Gastroesophageal sphincter (tissue), 4 donors: ENCODE measurements around the gene LRRC15. TPM values are rescaled to one million over a fixed set of nuclear protein-coding genes. Genes with fewer than 3 reads are reported as not detected.

Experiments used
- ATAC-seq: fragments of 150-250 bp; one replicate; pipeline ENCODE4 v1.9.1; 2016; ENCODE audit warnings: mild to moderate bottlenecking, moderate library complexity
- H3K27ac ChIP-seq, 4 donors: fragments of 200-600 bp; sonication (generic) in 3 of 4; 1 replicate in 3 of 4; 2 replicates in 1 of 4; pipeline ENCODE4 v1.5.1; 2016 to 2019
- H3K27me3 ChIP-seq: fragments of 200-600 bp; sonication (generic); one replicate; pipeline ENCODE4 v1.5.1; 2019
- H3K36me3 ChIP-seq, 2 donors: fragments of 200-600 bp; sonication (generic); one replicate each; pipeline ENCODE4 v1.5.1; 2019; ENCODE audit warnings: control low read depth in 1 of 2
- H3K4me1 ChIP-seq, 3 donors: fragments of 200-600 bp; sonication (generic); 1 replicate in 2 of 3; 2 replicates in 1 of 3; pipeline ENCODE4 v1.5.1; 2016 to 2019; ENCODE audit warnings: control low read depth in 2 of 3
- H3K4me3 ChIP-seq, 2 donors: fragments of 200-600 bp; sonication (generic); one replicate each; pipeline ENCODE4 v1.5.1; 2019; ENCODE audit warnings: mild to moderate bottlenecking in 1 of 2, moderate library complexity in 1 of 2
- H3K9me3 ChIP-seq, 3 donors: fragments of 200-600 bp; sonication (generic); one replicate each; pipeline ENCODE4 v1.5.1; 2017 to 2019; ENCODE audit warnings: control low read depth in 2 of 3
- CTCF ChIP-seq, 4 experiments: fragments of 200-600 bp in 2 of 4; fragments of 450-650 bp in 2 of 4; sonication (generic) in 1 of 4; IDR thresholded peaks; one replicate each; pipeline ENCODE4 v1.5.1; 2017 to 2019; ENCODE audit warnings: antibody characterized with exemption in 4 of 4, mild to moderate bottlenecking in 2 of 4, moderate library complexity in 2 of 4
- EP300 ChIP-seq: sonication (generic); formaldehyde crosslinking; IDR thresholded peaks from one replicate; pipeline ENCODE4 v1.6.1; 2017; ENCODE audit warnings: antibody characterized with exemption, mild to moderate bottlenecking
- POLR2A ChIP-seq, 2 donors: fragments of 450-650 bp; IDR thresholded peaks; one replicate each; pipeline ENCODE4 v1.6.1; 2017; ENCODE audit warnings: antibody characterized with exemption in 2 of 2, mild to moderate bottlenecking in 2 of 2, moderate library complexity in 1 of 2
- POLR2AphosphoS5 ChIP-seq: sonication (generic); formaldehyde crosslinking; IDR thresholded peaks from one replicate; pipeline ENCODE4 v1.6.1; 2017; ENCODE audit warnings: antibody characterized with exemption
- WGBS, 2 donors: methylation state at CpG; one replicate each; pipeline ENCODE4 v1.1.5; 2018; ENCODE audit warnings: low coverage in 1 of 2; 5-methylcytosine and 5-hydroxymethylcytosine counted together
- total RNA-seq, 4 donors: library from RNA; depleted of rRNA; stranded (reverse); fragments of >200 nt; gene quantifications; one replicate each; pipeline ENCODE4 v1.1.0, GENCODE V29; 2016

LRRC15 gene
- total RNA-seq, 4 donors from 2014 or later, result 0.42 to 0.67 (median 0.49) TPM; not detected in 1

GRCh38 chr3:194386066-194386465, 16.5 kb upstream of the LRRC15 start:
- 79 to 87% methylated on average over 10 to 13 of the region's 15 CpGs for WGBS, 2 donors
- H3K27me3 ChIP-seq, result peaks cover 27% of the 10 kb centered on the region
- H3K9me3 ChIP-seq, result peaks cover 0 to 5% (median 0%) of the 10 kb centered on the region in 3 donors
- no peak overlapping the region for H3K27ac ChIP-seq
- no peaks in the 10 kb centered on the region for H3K36me3 ChIP-seq
- H3K4me1 ChIP-seq, result no peaks in the 10 kb centered on the region
- TF ChIP-seq EP300 (no peak), CTCF (IDR thresholded peaks at IDR 0.05) (no peak), POLR2AphosphoS5 (no peak), POLR2A (IDR thresholded peaks at IDR 0.05) (no peak)
- no peak for ATAC-seq
- H3K4me3 ChIP-seq, result no peak overlapping the region

GRCh38 chr3:194384569-194385001, 15.0 kb upstream of the LRRC15 start:
- H3K27me3 ChIP-seq, result peaks cover 41% of the 10 kb centered on the region
- 67 to 85% methylated on average over 1 to 6 of the region's 12 CpGs for WGBS, 2 donors
- ATAC-seq, result no peak
- H3K4me1 ChIP-seq, result no peaks in the 10 kb centered on the region
- no peak overlapping the region for H3K4me3 ChIP-seq
- H3K27ac ChIP-seq, result no peak overlapping the region
- TF ChIP-seq POLR2AphosphoS5 (no peak), CTCF (IDR thresholded peaks at IDR 0.05) (no peak), POLR2A (IDR thresholded peaks at IDR 0.05) (no peak), EP300 (no peak)
- no peaks in the 10 kb centered on the region for H3K36me3 ChIP-seq
- H3K9me3 ChIP-seq, result no peaks in the 10 kb centered on the region

DNA sequence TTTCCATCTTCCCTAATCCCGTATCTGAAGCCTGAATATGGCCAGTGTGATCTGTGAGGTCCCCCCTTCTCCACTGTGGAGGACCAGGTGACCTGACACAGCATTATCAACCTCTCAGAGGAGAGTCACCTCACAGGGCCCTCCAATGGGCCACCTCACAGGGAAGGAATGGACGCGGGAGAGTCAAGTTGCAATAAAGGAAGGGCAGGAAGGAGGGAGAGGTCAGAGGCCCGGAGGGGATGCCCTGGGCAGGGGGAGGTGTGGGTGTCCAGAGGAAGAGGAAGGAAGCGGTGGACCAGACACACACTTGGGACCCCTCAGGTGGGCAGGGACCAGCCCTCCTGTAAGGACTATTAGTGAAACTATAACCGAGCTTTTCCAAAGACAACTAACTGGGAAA, 14.6 kb upstream of the LRRC15 start:
- Histone ChIP-seq H3K27me3 (peaks cover 44% of the 10 kb centered on the region), H3K27ac (no peak overlapping the region), H3K36me3 (no peaks in the 10 kb centered on the region), H3K4me1 (no peaks in the 10 kb centered on the region), H3K4me3 (no peak overlapping the region), H3K9me3 (no peaks in the 10 kb centered on the region)
- WGBS, 2 donors, result 67 to 68% methylated on average over 1 to 6 of the region's 6 CpGs
- ATAC-seq, result no peak
- TF ChIP-seq POLR2A (IDR thresholded peaks at IDR 0.05) (no peak), CTCF (IDR thresholded peaks at IDR 0.05) (no peak), POLR2AphosphoS5 (no peak), EP300 (no peak)

DNA sequence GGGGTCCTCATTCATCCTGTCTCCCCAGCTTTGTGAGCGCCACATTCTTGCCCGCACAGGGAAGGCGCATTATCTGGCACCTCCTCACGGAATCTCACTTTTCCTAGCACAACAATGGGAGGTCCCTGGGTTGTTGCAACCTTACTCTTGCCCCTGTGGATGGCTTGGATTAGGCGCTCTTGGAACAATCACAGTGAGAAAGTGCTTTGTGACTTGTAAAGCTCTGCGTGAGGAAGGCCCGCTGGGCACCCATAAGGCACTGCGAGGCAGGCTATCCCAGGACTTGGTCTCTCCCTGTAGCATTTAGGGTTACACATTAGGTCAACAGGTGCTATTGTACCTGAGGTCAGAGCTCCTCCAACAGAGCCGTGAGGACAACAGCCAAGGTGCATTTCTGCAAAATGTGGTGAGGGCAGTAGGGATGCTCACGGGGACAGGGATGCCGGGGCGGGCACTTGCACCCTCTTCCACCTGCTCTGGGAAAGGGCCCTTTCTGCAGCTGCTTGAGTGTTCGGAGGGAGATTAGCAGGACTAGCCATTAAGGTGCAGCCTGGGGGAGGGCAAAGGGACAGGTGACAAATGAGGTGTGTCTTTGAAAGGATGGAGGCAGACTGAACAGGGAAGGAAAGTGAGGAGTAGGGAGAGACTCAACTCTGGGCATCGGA, 13.9 kb upstream of the LRRC15 start:
- Histone ChIP-seq H3K27me3 (peaks cover 48% of the 10 kb centered on the region), H3K4me3 (no peak overlapping the region), H3K9me3 (no peaks in the 10 kb centered on the region), H3K36me3 (no peaks in the 10 kb centered on the region), H3K27ac (no peak overlapping the region), H3K4me1 (no peaks in the 10 kb centered on the region)
- 92 to 100% methylated on average over 2 to 9 of the region's 14 CpGs for WGBS, 2 donors
- no peak for TF ChIP-seq POLR2A (IDR thresholded peaks at IDR 0.05)
- TF ChIP-seq EP300, result no peak
- no peak for TF ChIP-seq CTCF (IDR thresholded peaks at IDR 0.05)
- no peak for ATAC-seq

GRCh38 chr3:194382892-194383223, 13.3 kb upstream of the LRRC15 start:
- H3K27me3 ChIP-seq, result peaks cover 51% of the 10 kb centered on the region
- H3K4me3 ChIP-seq, result no peak overlapping the region
- no CpG with 5 or more reads among the region's 9 CpGs for WGBS, 2 donors
- H3K4me1 ChIP-seq, result no peaks in the 10 kb centered on the region
- TF ChIP-seq EP300, result no peak
- TF ChIP-seq CTCF (IDR thresholded peaks at IDR 0.05), result no peak
- no peak for ATAC-seq
- no peaks in the 10 kb centered on the region for H3K36me3 ChIP-seq
- no peaks in the 10 kb centered on the region for H3K9me3 ChIP-seq
- no peak overlapping the region for H3K27ac ChIP-seq
